SW 1271 (cell line): ENCODE measurements around the gene RTP1.
"Not testable (repeated sequence)": the region's sequence is repeated elsewhere in the genome, so short reads cannot be mapped to it uniquely, and the experiment has no call there.

Experiments
- DNase-seq, 2 experiments: peaks; one replicate each; lab custom pipeline; 2025; lab: John Stamatoyannopoulos, UW

Gene RTP1

GRCh38 chr3:187197335-187197649, at the start of gene RTP1:
TSS of gene RTP1 (plus strand) at chr3:187197486. CDS start at chr3:187197516, 30 bp downstream.
- no peak for DNase-seq

GRCh38 chr3:187150186-187150585, 47.1 kb upstream of the RTP1 start:
- DNase-seq: no peak

DNA sequence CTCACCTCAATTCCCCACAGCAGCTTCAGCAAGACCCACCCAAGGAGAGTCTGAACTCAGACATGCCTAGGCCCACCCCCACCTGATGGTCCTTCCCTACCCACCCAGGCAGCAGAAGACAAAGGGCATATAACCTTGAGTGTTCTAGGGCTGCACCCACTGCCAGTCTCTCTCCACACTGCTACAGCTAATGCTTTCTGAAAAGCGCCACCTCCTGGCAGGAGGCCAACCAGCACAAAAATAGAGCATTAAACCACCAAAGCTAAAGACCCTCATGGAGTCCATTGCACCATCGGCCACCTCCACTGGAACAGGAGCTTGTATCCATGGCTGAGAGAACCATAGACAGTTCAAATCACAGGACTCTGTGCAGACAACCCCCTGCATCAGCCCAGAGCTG, 46.7 kb upstream of the RTP1 start:
- DNase-seq: peak in 1 of 2 experiments; percentile 11

GRCh38 chr3:187161556-187161955, 35.7 kb upstream of the RTP1 start:
- no peak for DNase-seq

DNA sequence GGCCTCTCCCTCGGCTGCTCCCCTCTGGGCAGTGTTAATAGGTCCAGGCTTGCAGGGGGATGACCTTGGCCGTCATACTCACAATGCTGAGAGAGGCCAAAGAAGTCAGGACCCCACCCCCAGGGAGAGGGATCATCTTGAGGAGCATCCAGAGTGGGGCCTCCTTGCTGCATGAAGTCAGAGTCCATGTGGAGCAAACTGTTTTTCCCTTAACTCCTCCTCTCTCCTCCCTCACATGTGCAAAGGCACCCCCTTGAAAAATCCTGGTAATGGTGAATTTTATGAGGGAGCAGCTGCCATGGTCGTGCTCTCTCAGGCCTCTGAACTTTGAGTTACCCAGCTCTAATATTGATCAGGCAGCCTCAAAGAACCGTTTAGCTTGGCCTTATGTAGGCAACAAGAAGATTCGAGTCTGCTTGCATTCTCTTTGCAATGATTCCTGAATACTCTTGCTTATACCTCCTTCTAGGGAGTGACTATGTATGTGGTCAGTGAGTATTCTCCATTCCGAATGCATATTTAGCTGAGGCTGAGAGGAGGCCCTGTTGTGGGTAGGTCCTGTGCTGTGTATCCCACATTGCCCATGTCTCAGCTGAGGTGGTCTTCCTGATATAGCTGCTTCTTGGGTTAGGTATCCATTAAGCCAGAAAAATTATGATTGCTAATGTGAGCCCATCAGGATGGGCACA, 34.9 kb upstream of the RTP1 start:
- DNase-seq: no peak

- DNase-seq: peak; percentile 34 to 72
Observed at GRCh38 chr3:187165144-187165543, 32.1 kb upstream of the RTP1 start.

DNA sequence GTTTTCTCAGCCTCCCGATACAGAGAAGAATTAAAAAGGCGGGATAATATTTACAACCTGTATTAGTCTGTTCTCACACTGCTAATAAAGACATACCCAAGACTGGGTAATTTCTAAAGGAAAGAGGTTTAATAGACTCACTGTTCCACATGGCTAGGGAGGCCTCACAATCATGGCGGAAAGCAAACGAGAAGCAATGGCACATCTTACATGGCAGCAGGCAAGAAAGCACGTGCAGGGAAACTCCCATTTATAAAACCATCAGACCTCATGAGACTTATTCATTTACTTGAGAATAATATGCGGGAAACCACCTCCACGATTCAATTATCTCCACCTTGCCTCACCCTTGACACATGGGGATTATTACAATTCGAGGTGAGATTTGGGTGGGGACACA, 30.5 kb upstream of the RTP1 start:
- DNase-seq: no peak

GRCh38 chr3:187167777-187168176, 29.5 kb upstream of the RTP1 start:
- no peak for DNase-seq

DNA sequence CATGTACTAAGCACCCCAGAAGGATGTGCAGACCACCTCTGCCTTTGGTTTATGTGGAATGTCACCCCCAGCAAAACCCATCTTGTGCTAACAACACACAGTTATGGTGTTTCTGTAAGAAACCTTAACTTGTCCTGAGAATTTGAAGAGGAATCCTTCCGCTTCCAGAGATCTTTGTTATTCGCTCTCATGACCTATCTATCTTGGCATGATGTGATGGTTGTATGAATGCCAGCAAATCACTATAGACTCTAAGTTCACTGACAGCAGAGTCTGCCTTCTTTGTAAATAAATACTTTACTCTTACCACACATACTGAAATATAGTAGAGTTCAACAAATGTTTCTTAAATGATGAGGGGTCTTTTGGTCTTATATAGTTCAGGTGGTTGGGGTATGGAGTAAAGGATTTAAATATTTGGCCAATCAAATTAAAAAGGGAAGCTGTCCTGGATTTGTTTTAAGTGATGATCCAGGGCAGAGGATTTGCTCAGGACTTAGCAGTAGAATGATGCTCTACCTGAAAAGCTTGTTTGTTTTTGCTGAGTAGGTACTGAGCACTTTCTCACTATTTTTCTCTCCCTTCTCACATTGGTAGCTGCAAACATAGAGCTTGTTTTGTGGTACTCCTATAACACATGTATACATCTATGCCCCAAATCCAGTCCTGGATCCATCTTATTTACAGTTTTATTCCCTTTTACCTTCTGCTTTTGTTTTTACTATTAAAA, 27.9 kb upstream of the RTP1 start:
- no peak for DNase-seq

DNA sequence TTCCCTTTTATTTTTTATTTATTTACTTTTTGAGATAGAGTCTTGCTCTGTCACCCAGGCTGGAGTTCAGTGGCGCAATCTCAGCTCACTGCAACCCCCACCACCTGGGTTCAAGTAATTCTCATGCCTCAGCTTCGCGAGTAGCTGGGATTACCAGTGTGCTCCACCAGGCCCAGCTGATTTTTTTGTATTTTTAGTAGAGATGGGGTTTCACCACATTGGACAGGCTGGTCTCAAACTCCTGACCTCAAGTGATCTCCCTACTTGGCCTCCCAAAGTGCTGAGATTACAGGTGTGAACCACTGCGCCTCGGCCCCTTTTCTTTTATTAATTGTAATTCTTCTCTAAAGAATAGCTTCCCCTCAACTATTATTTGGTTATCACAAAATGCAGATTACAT, 26.4 kb upstream of the RTP1 start:
- not testable (repeated sequence) for DNase-seq

GRCh38 chr3:187172929-187173328, 24.4 kb upstream of the RTP1 start:
- no peak for DNase-seq

DNA sequence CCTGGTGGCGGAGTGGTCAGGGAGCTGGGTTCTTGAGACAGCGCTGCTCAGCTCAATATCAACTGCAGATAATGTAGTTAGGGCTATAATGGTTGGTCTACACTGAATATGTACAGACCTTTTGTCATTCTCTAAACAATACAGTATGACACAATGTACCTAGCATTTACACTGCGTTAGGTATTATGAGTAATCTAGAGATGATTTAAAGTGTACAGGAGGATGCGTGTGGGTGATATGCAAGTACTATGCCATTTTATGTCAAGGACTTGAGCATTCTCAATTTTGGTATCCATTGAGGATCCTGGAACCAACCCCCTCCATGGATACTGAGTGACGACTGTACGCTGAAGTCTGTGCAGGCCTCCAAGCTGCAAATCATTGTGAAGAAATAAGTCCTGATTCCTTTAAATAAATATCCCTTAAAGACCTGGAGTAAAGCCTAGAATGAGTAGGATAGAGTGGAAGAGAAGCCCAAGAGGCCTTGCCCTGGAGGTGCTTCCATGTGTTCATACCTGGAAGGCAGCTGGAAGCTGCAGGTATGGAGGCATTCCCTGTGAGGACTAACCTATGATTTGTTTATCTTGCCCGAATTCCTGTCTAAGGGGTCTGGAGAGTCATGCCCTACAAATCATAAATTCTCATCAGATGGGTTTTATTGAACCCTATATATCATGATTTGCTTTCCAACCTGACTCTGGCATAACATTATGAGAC, 15.7 kb upstream of the RTP1 start:
- DNase-seq: no peak

DNA sequence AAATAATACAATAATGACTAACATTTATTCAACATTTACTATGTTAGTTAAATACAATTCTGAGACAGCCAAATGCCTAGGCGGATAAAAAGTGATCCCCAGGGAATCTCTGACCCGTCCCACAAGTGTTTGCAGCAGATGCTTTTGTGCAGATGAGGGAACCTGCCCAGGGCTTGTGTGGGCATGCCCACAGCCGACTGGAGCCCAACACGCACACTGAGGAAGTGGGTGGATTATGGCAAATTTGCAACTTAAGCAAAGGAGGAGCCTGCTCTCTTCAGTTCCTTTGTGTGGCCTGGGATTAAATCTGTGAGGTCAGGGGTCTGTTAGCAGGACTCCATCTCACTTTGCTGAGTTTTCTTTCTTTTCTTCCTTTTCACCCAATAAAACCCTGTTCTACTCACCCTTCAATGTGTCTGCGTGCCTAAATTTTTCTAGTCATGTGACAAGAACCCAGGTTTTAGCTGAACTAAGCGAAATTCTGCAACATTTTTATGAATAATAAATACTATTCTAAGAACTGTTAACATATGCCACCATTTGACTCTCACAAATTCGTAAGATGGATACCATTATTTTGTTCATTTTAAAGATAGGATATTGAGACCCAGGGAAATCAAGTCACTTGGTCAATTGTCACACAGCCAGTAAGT, 13.9 kb upstream of the RTP1 start:
- DNase-seq: no peak

- no peak for DNase-seq
Observed at GRCh38 chr3:187183903-187184302, 13.4 kb upstream of the RTP1 start.

GRCh38 chr3:187185759-187186158, 11.5 kb upstream of the RTP1 start:
- DNase-seq: no peak

- no peak for DNase-seq
Observed at GRCh38 chr3:187186375-187186774, 10.9 kb upstream of the RTP1 start.

GRCh38 chr3:187186801-187187421, 10.4 kb upstream of the RTP1 start:
- DNase-seq: no peak

- no peak for DNase-seq
Observed at GRCh38 chr3:187188931-187189330, 8.4 kb upstream of the RTP1 start.

- DNase-seq: no peak
Observed at GRCh38 chr3:187191271-187191670, 6.0 kb upstream of the RTP1 start.

- no peak for DNase-seq
Observed at GRCh38 chr3:187193181-187193580, 4.1 kb upstream of the RTP1 start.

- DNase-seq: no peak
Observed at GRCh38 chr3:187196573-187197334, 532 bp upstream of the RTP1 start.
